Effector memory CD8-positive, alpha-beta T cell (primary cell): ENCODE results near the gene DERL3.
"Not testable (repeated sequence)": the region's sequence is repeated elsewhere in the genome, so short reads cannot be mapped to it uniquely, and the experiment has no call there.

ENCODE experiments used
- ATAC-seq: fragments of 150-1000 bp; cut with Tn5 transposase; replicated peaks from 2 replicates; pipeline ENCODE4 v1.10.0; 2021; ENCODE audit warnings: mild to moderate bottlenecking, moderate library complexity
- DNase-seq, 3 experiments: peaks; one replicate each; pipeline ENCODE4 v3.0.0; 2021
- H3K27ac Mint-ChIP-seq, 2 donors: one replicate each; pipeline ENCODE4 v1.8.0; 2022; ENCODE audit warnings: mild to moderate bottlenecking in 2 of 2, mixed read lengths in 2 of 2, moderate library complexity in 2 of 2
- H3K27me3 Mint-ChIP-seq, 2 donors: one replicate each; pipeline ENCODE4 v1.8.0; 2022; ENCODE audit warnings: mixed read lengths in 2 of 2
- H3K36me3 Mint-ChIP-seq: one replicate; pipeline ENCODE4 v1.8.0; 2022; ENCODE audit warnings: mild to moderate bottlenecking, moderate library complexity, mixed read lengths; ENCODE audit not compliant: insufficient read depth
- H3K4me1 Mint-ChIP-seq, 2 donors: one replicate each; pipeline ENCODE4 v1.8.0; 2022; ENCODE audit warnings: low read depth in 2 of 2, mixed read lengths in 2 of 2
- H3K4me3 Mint-ChIP-seq, 2 donors: one replicate each; pipeline ENCODE4 v1.8.0; 2022; ENCODE audit warnings: mild to moderate bottlenecking in 2 of 2, mixed read lengths in 2 of 2, moderate library complexity in 2 of 2
- H3K9me3 Mint-ChIP-seq, 2 donors: one replicate each; pipeline ENCODE4 v1.8.0; 2022; ENCODE audit warnings: mixed read lengths in 2 of 2
- total RNA-seq, 9 experiments: gene quantifications; one replicate each; lab custom pipeline; 2026; lab: John Stamatoyannopoulos, UW

DERL3 gene
- total RNA-seq = 1.0 to 4.7 (median 1.7) reads per million in 9 experiments

DNA sequence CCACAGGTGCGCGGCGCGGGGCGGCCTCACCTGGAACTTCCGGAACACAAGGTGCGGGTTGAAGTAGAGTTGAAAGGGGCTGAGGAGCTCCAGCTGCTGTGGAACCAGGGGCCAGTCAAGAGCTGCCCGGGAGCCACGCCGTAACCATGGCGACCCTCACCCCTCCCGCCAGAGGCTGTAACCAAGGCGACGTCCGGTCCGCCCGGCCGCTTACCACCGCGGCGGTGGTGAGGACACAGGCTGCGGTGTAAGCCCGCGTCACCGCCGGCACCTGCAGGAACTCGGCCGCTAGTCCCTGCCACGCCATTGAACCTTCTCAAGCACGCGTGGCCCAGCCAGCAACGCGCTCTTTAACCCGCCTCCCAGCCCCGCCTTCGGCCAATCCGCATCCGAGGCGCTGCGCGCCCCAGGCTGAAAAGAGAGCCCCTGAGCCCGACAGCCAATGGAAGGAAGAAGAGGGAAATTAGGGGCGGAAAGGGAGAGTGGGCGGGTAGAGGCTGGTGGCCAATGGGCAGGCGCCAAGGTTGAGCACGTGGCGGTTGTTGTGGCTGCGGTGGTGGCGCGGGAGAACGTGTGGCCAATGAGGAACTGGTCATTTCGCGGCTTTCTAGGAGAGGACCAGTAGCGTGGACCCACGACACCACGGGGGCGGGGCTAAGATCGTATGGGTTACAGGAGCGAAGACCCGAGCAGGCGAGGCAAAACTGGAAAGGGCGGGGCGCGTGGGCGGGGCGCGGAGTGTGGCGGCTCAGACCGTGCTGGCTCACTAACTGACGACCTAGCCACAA lies at the start of gene DERL3:
Gene DERL3, minus strand, starts transcription at position 326 of the 788 bp plus-strand sequence. Its CDS starts 19 bp downstream, at position 307.
- Mint-ChIP-seq H3K36me3 (peaks cover 18% of the 10 kb centered on the region), H3K4me3 (peak within 1 kb of the TSS; percentile 92 to 96), H3K9me3 (no peaks in the 10 kb centered on the region), H3K27me3 (no peaks in the 10 kb centered on the region), H3K4me1 (peaks cover 16 to 19% of the 10 kb centered on the region in 2 donors), H3K27ac (peak within 1 kb of the TSS; percentile 72 to 93)
- peak; percentile 91 to 93 (median 92) for DNase-seq
- peak; percentile 90 for ATAC-seq

- no peak overlapping the region for H3K27ac Mint-ChIP-seq
- no peak for DNase-seq
- no peaks in the 10 kb centered on the region for H3K9me3 Mint-ChIP-seq
- no peak for ATAC-seq
- H3K4me1 Mint-ChIP-seq = no peaks in the 10 kb centered on the region
- H3K27me3 Mint-ChIP-seq = no peaks in the 10 kb centered on the region
- H3K36me3 Mint-ChIP-seq = no peaks in the 10 kb centered on the region
- H3K4me3 Mint-ChIP-seq = no peak overlapping the region
Observed at GRCh38 chr22:23884140-23884539, 45.3 kb upstream of the DERL3 start.

GRCh38 chr22:23883658-23884057 lies 44.9 kb upstream of the DERL3 start:
- H3K36me3 Mint-ChIP-seq = no peaks in the 10 kb centered on the region
- ATAC-seq (no peak), DNase-seq (no peak)
- no peak overlapping the region for H3K27ac Mint-ChIP-seq
- H3K4me1 Mint-ChIP-seq = no peaks in the 10 kb centered on the region
- no peak overlapping the region for H3K4me3 Mint-ChIP-seq
- no peaks in the 10 kb centered on the region for H3K9me3 Mint-ChIP-seq
- H3K27me3 Mint-ChIP-seq = no peaks in the 10 kb centered on the region

DNA sequence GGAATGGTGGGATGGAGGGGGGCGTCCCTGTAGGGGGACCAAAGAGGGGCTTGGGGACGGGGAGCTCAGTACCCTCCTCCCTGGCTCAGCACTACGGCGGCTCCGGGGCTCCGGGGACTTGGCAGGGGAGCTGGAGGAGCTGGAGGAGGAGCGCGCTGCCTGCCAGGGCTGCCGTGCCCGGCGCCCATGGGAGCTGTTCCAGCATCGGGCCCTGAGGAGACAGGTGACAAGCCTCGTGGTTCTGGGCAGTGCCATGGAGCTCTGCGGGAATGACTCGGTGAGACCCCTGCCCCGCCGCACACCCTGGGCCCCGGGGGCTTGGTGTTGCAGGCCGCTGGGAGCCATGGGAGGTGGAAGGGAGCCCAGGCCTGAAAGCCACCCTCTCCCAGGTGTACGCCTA lies 43.6 kb upstream of the DERL3 start:
- Mint-ChIP-seq H3K4me3 (no peak overlapping the region), H3K27ac (no peak overlapping the region), H3K36me3 (no peaks in the 10 kb centered on the region), H3K27me3 (no peaks in the 10 kb centered on the region), H3K4me1 (no peaks in the 10 kb centered on the region), H3K9me3 (no peaks in the 10 kb centered on the region)
- ATAC-seq (no peak), DNase-seq (no peak)

DNA sequence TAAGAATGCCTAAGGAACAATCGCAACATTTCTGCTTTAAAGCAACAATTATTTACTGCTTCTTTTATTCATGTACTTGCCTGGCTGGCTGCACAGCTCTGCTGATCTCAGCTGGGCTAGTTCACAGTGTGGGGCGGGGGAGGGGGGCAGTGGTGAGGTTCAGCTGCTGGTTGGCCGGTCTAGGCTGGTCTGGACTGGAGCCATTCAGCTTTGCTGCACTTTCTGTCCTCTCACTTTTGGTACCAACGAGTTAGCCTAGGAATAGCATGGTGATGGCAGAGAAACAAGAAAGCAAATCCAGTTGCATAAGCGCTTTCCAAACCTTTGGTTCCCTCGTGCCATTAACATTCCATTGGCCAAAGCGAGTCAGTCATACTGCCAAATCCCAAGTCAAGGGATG lies 39.4 kb upstream of the DERL3 start:
- H3K4me1 Mint-ChIP-seq = no peaks in the 10 kb centered on the region
- DNase-seq (no peak), ATAC-seq (no peak)
- no peak overlapping the region for H3K27ac Mint-ChIP-seq
- peaks cover 6% of the 10 kb centered on the region for H3K36me3 Mint-ChIP-seq
- no peaks in the 10 kb centered on the region for H3K9me3 Mint-ChIP-seq
- H3K4me3 Mint-ChIP-seq = no peak overlapping the region
- H3K27me3 Mint-ChIP-seq = no peaks in the 10 kb centered on the region

- no peaks in the 10 kb centered on the region for H3K9me3 Mint-ChIP-seq
- H3K27ac Mint-ChIP-seq = no peak overlapping the region
- H3K36me3 Mint-ChIP-seq = peaks cover 6% of the 10 kb centered on the region
- no peak for DNase-seq
- ATAC-seq = no peak
- H3K4me3 Mint-ChIP-seq = no peak overlapping the region
- no peaks in the 10 kb centered on the region for H3K27me3 Mint-ChIP-seq
- H3K4me1 Mint-ChIP-seq = no peaks in the 10 kb centered on the region
Observed at GRCh38 chr22:23877566-23877965, 38.8 kb upstream of the DERL3 start.

GRCh38 chr22:23875801-23876200 lies 37.0 kb upstream of the DERL3 start:
- no peaks in the 10 kb centered on the region for H3K9me3 Mint-ChIP-seq
- no peaks in the 10 kb centered on the region for H3K4me1 Mint-ChIP-seq
- H3K4me3 Mint-ChIP-seq = no peak overlapping the region
- ATAC-seq = no peak
- H3K36me3 Mint-ChIP-seq = peaks cover 6% of the 10 kb centered on the region
- no peak for DNase-seq
- no peak overlapping the region for H3K27ac Mint-ChIP-seq
- H3K27me3 Mint-ChIP-seq = no peaks in the 10 kb centered on the region

DNA sequence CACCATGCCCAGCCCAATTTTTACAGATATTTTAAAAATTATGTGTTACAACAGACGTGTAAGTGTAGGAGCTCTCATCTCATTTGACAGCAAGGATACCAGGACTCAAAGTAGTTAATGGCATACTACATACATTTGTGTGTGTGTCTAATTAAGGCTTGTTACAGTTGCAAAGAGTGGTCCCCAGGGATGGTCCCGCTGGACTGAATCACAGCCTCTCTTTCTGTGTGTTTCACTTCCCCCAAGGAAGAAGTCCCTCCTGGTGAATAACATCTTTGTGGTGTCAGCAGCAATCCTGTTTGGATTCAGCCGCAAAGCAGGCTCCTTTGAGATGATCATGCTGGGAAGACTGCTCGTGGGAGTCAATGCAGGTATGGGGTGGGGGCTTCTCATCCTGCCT lies 36.1 kb upstream of the DERL3 start:
- H3K27me3 Mint-ChIP-seq = no peaks in the 10 kb centered on the region
- no peak for DNase-seq
- no peaks in the 10 kb centered on the region for H3K4me1 Mint-ChIP-seq
- H3K9me3 Mint-ChIP-seq = no peaks in the 10 kb centered on the region
- no peak overlapping the region for H3K27ac Mint-ChIP-seq
- no peak for ATAC-seq
- peaks cover 6% of the 10 kb centered on the region for H3K36me3 Mint-ChIP-seq
- no peak overlapping the region for H3K4me3 Mint-ChIP-seq

- Mint-ChIP-seq H3K27me3 (no peaks in the 10 kb centered on the region), H3K4me1 (no peaks in the 10 kb centered on the region), H3K36me3 (peaks cover 3% of the 10 kb centered on the region), H3K9me3 (no peaks in the 10 kb centered on the region), H3K27ac (no peak overlapping the region), H3K4me3 (no peak overlapping the region)
- DNase-seq (no peak), ATAC-seq (no peak)
Observed at GRCh38 chr22:23868580-23868979, 29.8 kb upstream of the DERL3 start.

DNA sequence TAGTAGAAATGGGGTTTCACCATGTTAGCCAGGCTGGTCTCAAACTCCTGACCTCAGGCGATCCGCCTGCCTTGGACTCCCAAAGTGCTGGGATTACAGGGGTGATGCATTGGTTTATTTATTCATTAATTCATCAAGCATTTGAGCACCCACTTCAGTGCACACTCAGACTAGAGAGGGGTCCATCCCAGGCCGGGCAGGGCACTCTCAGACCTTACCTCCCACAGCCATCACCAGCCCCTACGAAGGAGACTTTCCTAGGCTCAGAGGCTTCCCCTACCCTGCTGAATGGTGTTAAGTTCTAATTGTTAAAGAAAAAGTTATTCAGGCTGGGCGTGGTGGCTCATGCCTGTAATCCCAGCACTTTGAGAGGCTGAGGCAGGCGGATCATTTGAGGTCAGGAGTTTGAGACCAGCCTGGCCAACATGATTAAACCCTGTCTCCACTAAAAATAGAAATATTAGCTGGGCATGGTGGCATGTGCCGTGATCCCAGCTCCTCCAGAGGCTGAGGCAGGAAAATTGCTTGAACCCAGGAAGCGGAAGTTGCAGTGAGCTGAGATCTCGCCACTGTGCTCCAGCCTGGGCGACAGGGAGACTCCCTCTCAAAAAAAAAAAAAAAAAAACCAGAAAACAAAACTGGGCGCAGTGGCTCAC lies 25.8 kb upstream of the DERL3 start:
- not testable (repeated sequence) for H3K27me3 Mint-ChIP-seq, DNase-seq, H3K36me3 Mint-ChIP-seq, H3K4me1 Mint-ChIP-seq, ATAC-seq, H3K27ac Mint-ChIP-seq, H3K9me3 Mint-ChIP-seq, H3K4me3 Mint-ChIP-seq

GRCh38 chr22:23862103-23862502 lies 23.3 kb upstream of the DERL3 start:
- H3K36me3 Mint-ChIP-seq = peaks cover 15% of the 10 kb centered on the region
- H3K9me3 Mint-ChIP-seq = no peaks in the 10 kb centered on the region
- no peak overlapping the region for H3K4me3 Mint-ChIP-seq
- H3K27me3 Mint-ChIP-seq = no peaks in the 10 kb centered on the region
- H3K4me1 Mint-ChIP-seq = peaks cover 14 to 15% of the 10 kb centered on the region in 2 donors
- no peak overlapping the region for H3K27ac Mint-ChIP-seq
- ATAC-seq (no peak), DNase-seq (peak in 1 of 3 experiments; percentile 21)

DNA sequence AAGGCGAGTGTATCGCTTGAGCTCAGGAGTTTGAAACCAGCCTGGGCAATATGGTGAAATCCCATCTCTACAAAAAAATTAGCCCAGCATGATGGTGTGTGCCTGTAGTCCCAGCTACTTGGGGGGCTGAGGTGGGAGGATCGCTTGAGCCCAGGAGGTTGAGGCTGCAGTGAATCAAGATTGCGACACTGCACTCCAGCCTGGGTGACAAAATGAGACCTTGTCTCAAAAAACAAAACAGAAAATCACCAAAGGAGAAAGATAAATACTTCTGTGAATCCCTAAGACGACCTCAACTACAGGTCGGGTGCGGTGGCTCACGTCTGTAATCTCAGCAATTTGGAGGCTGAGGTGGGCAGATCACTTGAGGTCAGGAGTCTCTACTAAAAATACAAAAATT lies 21.4 kb upstream of the DERL3 start:
- not testable (repeated sequence) for ATAC-seq, H3K27ac Mint-ChIP-seq, H3K27me3 Mint-ChIP-seq, H3K4me3 Mint-ChIP-seq, DNase-seq, H3K9me3 Mint-ChIP-seq
- H3K36me3 Mint-ChIP-seq = peaks cover 17% of the 10 kb centered on the region
- H3K4me1 Mint-ChIP-seq = peaks cover 19 to 20% of the 10 kb centered on the region in 2 donors

DNA sequence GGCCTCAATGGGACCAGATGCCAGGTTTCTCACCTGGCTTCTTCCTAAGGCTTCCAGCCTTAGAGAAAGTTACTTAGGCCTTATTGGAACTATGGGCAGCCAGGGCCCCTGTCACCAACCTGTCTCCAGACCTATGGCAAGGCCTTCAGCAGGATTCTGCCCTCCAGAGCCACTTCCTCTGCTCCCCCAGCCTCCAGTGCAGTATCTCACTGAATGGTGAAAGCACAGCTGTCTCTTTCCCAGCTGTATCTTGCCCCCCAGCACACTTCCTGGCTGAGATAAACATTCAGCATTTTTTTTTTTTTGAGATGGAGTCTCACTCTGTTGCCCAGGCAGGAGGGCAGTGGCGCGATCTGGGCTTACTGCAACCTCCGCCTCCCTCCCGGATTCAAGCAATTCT lies 20.4 kb upstream of the DERL3 start:
- no peak for ATAC-seq
- H3K4me1 Mint-ChIP-seq = peaks cover 19 to 20% of the 10 kb centered on the region in 2 donors
- H3K9me3 Mint-ChIP-seq = no peaks in the 10 kb centered on the region
- H3K27ac Mint-ChIP-seq = no peak overlapping the region
- no peak for DNase-seq
- H3K4me3 Mint-ChIP-seq = peak overlapping the region; percentile 93 to 96
- peaks cover 17% of the 10 kb centered on the region for H3K36me3 Mint-ChIP-seq
- H3K27me3 Mint-ChIP-seq = no peaks in the 10 kb centered on the region

DNA sequence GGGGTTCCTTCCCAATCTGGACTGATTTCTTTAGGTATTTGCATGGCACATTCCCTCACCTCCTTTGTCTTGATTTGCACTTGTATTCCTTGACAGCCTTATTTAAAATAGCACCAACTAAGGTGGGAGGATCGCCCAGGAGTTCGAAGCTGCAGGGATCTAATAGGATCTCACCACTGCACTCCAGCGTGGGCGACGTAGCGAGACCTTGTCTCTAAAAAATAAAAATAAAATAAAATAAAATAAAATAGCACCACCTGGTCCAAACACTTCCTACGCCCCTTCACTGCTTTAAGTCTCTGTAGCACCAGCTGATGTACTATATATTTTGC lies 19.6 kb upstream of the DERL3 start:
- H3K27me3 Mint-ChIP-seq = no peaks in the 10 kb centered on the region
- no peak for ATAC-seq
- DNase-seq = no peak
- H3K27ac Mint-ChIP-seq = peak overlapping the region; percentile 84 to 91
- H3K36me3 Mint-ChIP-seq = peaks cover 17% of the 10 kb centered on the region
- H3K4me1 Mint-ChIP-seq = peaks cover 19 to 20% of the 10 kb centered on the region in 2 donors
- H3K9me3 Mint-ChIP-seq = no peaks in the 10 kb centered on the region
- H3K4me3 Mint-ChIP-seq = peak overlapping the region; percentile 93 to 96
